ENCODE results near the gene SIAH3. TPM values are rescaled to one million over a fixed set of nuclear protein-coding genes. Genes with fewer than 3 reads are reported as not detected.

The SIAH3 gene
- total and polyA plus RNA-seq, 10 of the 15 experiments (the other 5 are each of a cell fraction or from before 2014, with no cell fraction given) = not detected

DNA sequence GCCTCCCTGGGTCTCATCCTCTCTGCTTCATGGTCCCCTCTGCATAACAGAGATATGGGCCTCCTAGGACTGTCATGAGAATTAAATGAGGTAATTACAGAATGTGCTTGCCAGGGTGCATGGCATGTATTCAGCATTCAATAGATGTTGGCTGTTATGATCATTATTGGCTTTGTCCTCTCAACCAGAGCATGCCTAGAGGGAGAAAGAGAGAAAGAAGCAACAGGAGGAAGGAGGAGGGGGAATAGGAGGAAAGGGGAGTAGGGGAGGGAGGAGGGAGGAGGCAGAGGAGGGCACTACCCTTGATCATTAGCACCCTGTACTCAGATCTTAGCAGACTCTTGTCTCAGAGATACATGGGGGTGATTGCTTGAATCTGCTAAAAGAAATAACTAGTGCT lies 41.0 kb upstream of the SIAH3 start:
- Histone ChIP-seq H3K9me3 (replicated peaks; ENCODE audit: control insufficient read depth, insufficient read depth, low read length) (no peaks in the 10 kb centered on the region), H3K4me3 (no peak overlapping the region), H2AFZ (ENCODE audit: control insufficient read depth, low read depth, low read length) (no peak overlapping the region), H3K27ac (ENCODE audit: control insufficient read depth, insufficient read depth) (no peak overlapping the region), H3K4me1 (ENCODE audit: control insufficient read depth, insufficient read depth, low read length) (no peaks in the 10 kb centered on the region), H3K9ac (ENCODE audit: control insufficient read depth, insufficient read depth, low read length) (no peak overlapping the region), H3K36me3 (ENCODE audit: control insufficient read depth in 2 of 2, insufficient read depth in 2 of 2, low read length in 1 of 2) (no peaks in the 10 kb centered on the region), H3K79me2 (ENCODE audit: control insufficient read depth, insufficient read depth, low read length) (no peaks in the 10 kb centered on the region), H3K27me3 (replicated peaks in 1 of 2; ENCODE audit: control insufficient read depth in 2 of 2, insufficient read depth in 2 of 2, low read length in 1 of 2) (peaks cover 2 to 4% of the 10 kb centered on the region in 2 experiments; a peak in 1 of 4 replicates), H4K20me1 (ENCODE audit: control insufficient read depth, insufficient read depth) (no peaks in the 10 kb centered on the region; the same call in 1 of the 2 replicates), H3K4me2 (ENCODE audit: control insufficient read depth, insufficient read depth) (no peak overlapping the region)
- FAIRE-seq = no peak
- POLR2A ChIA-PET = no interaction called here
- RAD21 ChIA-PET (ENCODE audit: unreplicated experiment) = interaction anchor here (0.5 kb wide), 1 partner anchor 256 kb away, joined by 3 read pairs; no protein-coding TSS in a partner anchor
- intact Hi-C loops (cut with micrococcal nuclease; ENCODE audit: unreplicated experiment) (no loop called here), in situ Hi-C loops (cut with MboI) (no loop called here)
- no peak for DNase-seq (ENCODE audit: low read depth, low spot score)
- BruUV-seq (replicated peaks) = no TSS peak
- CTCF ChIA-PET = no interaction called here
- TF ChIP-seq, protein P1, sequence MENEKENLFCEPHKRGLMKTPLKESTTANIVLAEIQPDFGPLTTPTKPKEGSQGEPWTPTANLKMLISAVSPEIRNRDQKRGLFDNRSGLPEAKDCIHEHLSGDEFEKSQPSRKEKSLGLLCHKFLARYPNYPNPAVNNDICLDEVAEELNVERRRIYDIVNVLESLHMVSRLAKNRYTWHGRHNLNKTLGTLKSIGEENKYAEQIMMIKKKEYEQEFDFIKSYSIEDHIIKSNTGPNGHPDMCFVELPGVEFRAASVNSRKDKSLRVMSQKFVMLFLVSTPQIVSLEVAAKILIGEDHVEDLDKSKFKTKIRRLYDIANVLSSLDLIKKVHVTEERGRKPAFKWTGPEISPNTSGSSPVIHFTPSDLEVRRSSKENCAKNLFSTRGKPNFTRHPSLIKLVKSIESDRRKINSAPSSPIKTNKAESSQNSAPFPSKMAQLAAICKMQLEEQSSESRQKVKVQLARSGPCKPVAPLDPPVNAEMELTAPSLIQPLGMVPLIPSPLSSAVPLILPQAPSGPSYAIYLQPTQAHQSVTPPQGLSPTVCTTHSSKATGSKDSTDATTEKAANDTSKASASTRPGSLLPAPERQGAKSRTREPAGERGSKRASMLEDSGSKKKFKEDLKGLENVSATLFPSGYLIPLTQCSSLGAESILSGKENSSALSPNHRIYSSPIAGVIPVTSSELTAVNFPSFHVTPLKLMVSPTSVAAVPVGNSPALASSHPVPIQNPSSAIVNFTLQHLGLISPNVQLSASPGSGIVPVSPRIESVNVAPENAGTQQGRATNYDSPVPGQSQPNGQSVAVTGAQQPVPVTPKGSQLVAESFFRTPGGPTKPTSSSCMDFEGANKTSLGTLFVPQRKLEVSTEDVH (IDR thresholded peaks at IDR 0.05; ENCODE audit: low read depth, partially characterized antibody) = no peak
- TF ChIP-seq TCF12 (IDR thresholded peaks at IDR 0.05; ENCODE audit: low read depth, low read length) (no peak), MTA3 (IDR thresholded peaks at IDR 0.05; ENCODE audit: borderline replicate concordance, low read length) (no peak), EZH2 (IDR thresholded peaks at IDR 0.05; ENCODE audit: borderline replicate concordance, control insufficient read depth, low read depth, low read length) (no peak), RAD21 (IDR thresholded peaks at IDR 0.05; ENCODE audit: insufficient read depth, low read depth, low read length) (no peak), MEF2B (IDR thresholded peaks at IDR 0.05; ENCODE audit: partially characterized antibody, poor library complexity, severe bottlenecking) (no peak), ASH2L (IDR thresholded peaks at IDR 0.05; ENCODE audit: borderline replicate concordance, low read depth) (no peak), IKZF1 (conservative IDR thresholded peaks at IDR 0.05) (no peak)
- TF ChIP-seq, protein P2, sequence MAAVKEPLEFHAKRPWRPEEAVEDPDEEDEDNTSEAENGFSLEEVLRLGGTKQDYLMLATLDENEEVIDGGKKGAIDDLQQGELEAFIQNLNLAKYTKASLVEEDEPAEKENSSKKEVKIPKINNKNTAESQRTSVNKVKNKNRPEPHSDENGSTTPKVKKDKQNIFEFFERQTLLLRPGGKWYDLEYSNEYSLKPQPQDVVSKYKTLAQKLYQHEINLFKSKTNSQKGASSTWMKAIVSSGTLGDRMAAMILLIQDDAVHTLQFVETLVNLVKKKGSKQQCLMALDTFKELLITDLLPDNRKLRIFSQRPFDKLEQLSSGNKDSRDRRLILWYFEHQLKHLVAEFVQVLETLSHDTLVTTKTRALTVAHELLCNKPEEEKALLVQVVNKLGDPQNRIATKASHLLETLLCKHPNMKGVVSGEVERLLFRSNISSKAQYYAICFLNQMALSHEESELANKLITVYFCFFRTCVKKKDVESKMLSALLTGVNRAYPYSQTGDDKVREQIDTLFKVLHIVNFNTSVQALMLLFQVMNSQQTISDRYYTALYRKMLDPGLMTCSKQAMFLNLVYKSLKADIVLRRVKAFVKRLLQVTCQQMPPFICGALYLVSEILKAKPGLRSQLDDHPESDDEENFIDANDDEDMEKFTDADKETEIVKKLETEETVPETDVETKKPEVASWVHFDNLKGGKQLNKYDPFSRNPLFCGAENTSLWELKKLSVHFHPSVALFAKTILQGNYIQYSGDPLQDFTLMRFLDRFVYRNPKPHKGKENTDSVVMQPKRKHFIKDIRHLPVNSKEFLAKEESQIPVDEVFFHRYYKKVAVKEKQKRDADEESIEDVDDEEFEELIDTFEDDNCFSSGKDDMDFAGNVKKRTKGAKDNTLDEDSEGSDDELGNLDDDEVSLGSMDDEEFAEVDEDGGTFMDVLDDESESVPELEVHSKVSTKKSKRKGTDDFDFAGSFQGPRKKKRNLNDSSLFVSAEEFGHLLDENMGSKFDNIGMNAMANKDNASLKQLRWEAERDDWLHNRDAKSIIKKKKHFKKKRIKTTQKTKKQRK (IDR thresholded peaks at IDR 0.05; ENCODE audit: low read depth, low read length) = no peak
- TF ChIP-seq, protein P3, sequence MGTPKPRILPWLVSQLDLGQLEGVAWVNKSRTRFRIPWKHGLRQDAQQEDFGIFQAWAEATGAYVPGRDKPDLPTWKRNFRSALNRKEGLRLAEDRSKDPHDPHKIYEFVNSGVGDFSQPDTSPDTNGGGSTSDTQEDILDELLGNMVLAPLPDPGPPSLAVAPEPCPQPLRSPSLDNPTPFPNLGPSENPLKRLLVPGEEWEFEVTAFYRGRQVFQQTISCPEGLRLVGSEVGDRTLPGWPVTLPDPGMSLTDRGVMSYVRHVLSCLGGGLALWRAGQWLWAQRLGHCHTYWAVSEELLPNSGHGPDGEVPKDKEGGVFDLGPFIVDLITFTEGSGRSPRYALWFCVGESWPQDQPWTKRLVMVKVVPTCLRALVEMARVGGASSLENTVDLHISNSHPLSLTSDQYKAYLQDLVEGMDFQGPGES (IDR thresholded peaks at IDR 0.05) = no peak
- SMC1A ChIA-PET (ENCODE audit: uncharacterized antibody, unreplicated experiment) = no interaction called here
- ATAC-seq = no peak

Measured in GM12878 (cell line).